Rectal smooth muscle tissue (tissue), 1 donor: Measurements from ENCODE around the gene ADGRF5.
"Not testable (repeated sequence)": the region's sequence is repeated elsewhere in the genome, so short reads cannot be mapped to it uniquely, and the experiment has no call there.

ENCODE experiments used
- H3K27ac ChIP-seq: one replicate; pipeline ENCODE4 v1.7.0; 2013; ENCODE audit warnings: low read depth, low read length, inconsistent platforms
- H3K27me3 ChIP-seq: one replicate; pipeline ENCODE4 v1.7.0; 2013; ENCODE audit warnings: low read length; ENCODE audit not compliant: control insufficient read depth, insufficient read depth
- H3K36me3 ChIP-seq: one replicate; pipeline ENCODE4 v1.7.0; 2013; ENCODE audit warnings: low read length; ENCODE audit not compliant: control insufficient read depth, insufficient read depth
- H3K4me1 ChIP-seq: one replicate; pipeline ENCODE4 v1.7.0; 2013; ENCODE audit warnings: low read length; ENCODE audit not compliant: control insufficient read depth, insufficient read depth
- H3K4me3 ChIP-seq: one replicate; pipeline ENCODE4 v1.7.0; 2013; ENCODE audit warnings: low read length
- H3K9ac ChIP-seq: one replicate; pipeline ENCODE4 v1.7.0; 2013; ENCODE audit warnings: low read length

Gene ADGRF5

DNA sequence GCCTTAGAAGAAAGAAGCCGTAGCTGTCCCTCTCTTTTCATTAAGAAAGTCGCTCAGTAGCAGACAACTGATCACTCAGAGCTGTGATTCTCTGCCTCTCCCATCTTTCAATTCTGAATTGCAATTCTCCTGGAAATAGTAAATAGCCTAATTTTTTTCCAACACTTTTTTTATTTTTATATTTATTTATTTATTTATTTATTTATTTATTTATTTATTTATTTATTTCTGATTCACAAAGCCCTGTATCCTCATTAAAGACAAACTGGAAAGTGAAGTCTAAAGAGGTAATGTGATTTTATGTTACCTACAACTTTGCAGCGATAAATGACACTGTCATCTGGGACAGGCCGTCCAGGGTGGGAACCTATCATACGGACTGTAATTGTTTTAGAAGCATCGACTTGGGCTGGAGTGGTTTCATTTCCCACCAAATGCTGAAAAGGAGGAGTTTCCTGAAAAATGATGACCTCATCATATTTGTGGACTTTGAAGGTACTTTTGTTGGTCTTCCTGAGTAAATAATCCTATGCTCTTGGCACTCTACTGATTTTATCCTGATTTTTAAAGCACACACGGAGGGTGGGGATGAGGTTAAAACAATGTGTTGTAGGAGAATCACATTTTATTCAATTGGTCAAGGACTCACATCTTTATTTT, 87.4 kb downstream of the ADGRF5 start:
- H3K4me3 ChIP-seq, H3K36me3 ChIP-seq, H3K27ac ChIP-seq, H3K27me3 ChIP-seq, H3K9ac ChIP-seq, H3K4me1 ChIP-seq: not testable (repeated sequence)

GRCh38 chr6:46832816-46833215, 88.9 kb downstream of the ADGRF5 start:
- H3K27me3 ChIP-seq: no peaks in the 10 kb centered on the region
- no peak overlapping the region for H3K9ac ChIP-seq
- H3K36me3 ChIP-seq: no peaks in the 10 kb centered on the region
- H3K27ac ChIP-seq: no peak overlapping the region
- H3K4me1 ChIP-seq: no peaks in the 10 kb centered on the region
- no peak overlapping the region for H3K4me3 ChIP-seq

DNA sequence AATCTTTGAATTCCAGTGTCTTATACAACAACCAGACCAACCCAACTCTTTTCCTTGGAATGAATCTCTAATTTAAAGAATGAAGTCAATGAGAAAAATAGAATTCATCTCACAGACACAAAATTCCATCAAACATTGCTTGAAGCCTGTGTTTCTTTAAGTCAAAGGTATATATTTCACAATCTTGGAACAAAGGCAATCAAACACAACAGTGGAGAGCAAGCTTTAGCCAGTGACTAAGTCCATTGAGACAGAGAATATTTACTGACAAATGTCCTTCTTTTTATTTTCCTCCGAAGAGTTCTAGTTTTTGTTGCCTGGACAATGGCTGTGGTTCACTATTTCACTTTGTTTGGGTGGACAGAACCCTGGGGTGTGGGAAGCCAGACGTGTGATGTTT, 92.8 kb downstream of the ADGRF5 start:
- H3K4me3 ChIP-seq: no peak overlapping the region
- H3K27ac ChIP-seq: no peak overlapping the region
- H3K27me3 ChIP-seq: no peaks in the 10 kb centered on the region
- H3K4me1 ChIP-seq: no peaks in the 10 kb centered on the region
- H3K9ac ChIP-seq: no peak overlapping the region
- no peaks in the 10 kb centered on the region for H3K36me3 ChIP-seq

DNA sequence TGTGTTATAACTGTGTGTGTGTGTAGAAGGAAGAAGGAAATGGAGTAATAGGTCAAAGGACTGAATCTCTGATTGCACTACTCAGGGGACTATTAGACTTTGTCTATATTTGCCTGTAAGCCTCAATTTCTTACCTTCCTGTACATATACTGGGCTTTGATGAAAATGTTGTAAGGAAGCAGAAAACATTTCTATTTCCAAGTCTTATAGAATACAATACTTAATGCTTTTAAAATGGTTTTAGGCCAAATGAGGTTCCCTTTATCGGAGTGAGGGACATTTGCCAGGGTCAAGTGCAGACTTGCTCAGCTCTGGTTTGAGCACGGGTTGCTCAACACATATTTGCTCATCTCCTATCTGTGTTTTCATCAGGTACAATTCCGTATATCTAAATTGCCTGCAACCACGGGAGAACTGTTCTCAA, 100.3 kb downstream of the ADGRF5 start:
- no peaks in the 10 kb centered on the region for H3K36me3 ChIP-seq

DNA sequence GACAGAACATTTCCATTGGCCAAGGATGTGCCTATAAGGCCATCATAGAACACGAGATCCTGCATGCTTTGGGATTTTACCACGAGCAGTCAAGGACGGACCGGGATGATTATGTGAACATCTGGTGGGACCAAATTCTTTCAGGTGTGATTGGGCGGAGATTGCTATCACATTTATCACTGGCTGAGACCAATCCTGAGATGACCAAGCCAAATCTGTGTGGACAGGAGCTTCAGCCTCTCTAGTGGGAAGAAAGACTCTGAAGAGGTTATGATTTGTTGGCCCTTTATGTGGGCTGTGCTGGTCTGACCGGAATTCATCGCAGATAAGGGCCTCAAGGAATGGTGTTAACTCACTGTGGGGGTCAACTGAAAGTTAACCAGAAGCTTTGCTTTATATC, 102.2 kb downstream of the ADGRF5 start:
- no peaks in the 10 kb centered on the region for H3K4me1 ChIP-seq
- H3K36me3 ChIP-seq: no peaks in the 10 kb centered on the region
- H3K4me3 ChIP-seq: no peak overlapping the region
- H3K27ac ChIP-seq: no peak overlapping the region
- no peak overlapping the region for H3K9ac ChIP-seq
- H3K27me3 ChIP-seq: no peaks in the 10 kb centered on the region

More for the DNA sequence above, 100.3 kb downstream of the ADGRF5 start:
- Histone ChIP-seq H3K27ac (no peak overlapping the region), H3K27me3 (no peaks in the 10 kb centered on the region), H3K4me1 (no peaks in the 10 kb centered on the region), H3K4me3 (no peak overlapping the region), H3K9ac (no peak overlapping the region)

- no peaks in the 10 kb centered on the region for H3K36me3 ChIP-seq
- H3K27ac ChIP-seq: no peak overlapping the region
- no peaks in the 10 kb centered on the region for H3K4me1 ChIP-seq
- no peak overlapping the region for H3K4me3 ChIP-seq
- no peak overlapping the region for H3K9ac ChIP-seq
- no peaks in the 10 kb centered on the region for H3K27me3 ChIP-seq
These were observed 105.1 kb downstream of the ADGRF5 start for GRCh38 chr6:46816626-46817025.

DNA sequence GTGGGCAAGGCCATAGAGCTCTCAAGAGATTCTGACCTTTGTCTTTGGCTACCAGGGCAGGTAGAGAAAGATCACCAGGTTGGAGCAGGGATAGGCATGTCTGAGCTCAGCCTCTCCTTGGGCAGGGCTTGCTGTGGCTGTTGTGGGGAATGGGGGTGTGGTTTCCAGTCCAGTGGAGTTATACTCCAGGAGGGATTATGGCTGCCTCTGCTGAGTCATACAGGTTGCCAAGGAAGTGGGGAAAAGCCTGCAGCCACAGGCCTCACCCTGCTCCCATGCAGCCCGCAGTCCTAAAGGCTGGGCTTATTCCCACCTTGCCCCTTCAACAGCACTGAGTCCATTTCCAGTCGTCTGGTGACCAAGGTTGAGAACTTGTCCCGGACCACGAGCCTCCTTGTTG, 106.6 kb downstream of the ADGRF5 start:
- no peak overlapping the region for H3K4me3 ChIP-seq
- H3K9ac ChIP-seq: no peak overlapping the region
- no peaks in the 10 kb centered on the region for H3K27me3 ChIP-seq
- no peaks in the 10 kb centered on the region for H3K4me1 ChIP-seq
- H3K36me3 ChIP-seq: no peaks in the 10 kb centered on the region
- H3K27ac ChIP-seq: no peak overlapping the region

- H3K4me1 ChIP-seq: no peaks in the 10 kb centered on the region
- H3K36me3 ChIP-seq: no peaks in the 10 kb centered on the region
- H3K4me3 ChIP-seq: no peak overlapping the region
- no peak overlapping the region for H3K27ac ChIP-seq
- no peaks in the 10 kb centered on the region for H3K27me3 ChIP-seq
- H3K9ac ChIP-seq: no peak overlapping the region
These were observed 112.9 kb downstream of the ADGRF5 start for GRCh38 chr6:46808806-46809205.
